ENCODE measurements around the gene ABHD2. TPM values are rescaled to one million over a fixed set of nuclear protein-coding genes. Genes with fewer than 3 reads are reported as not detected.

The ABHD2 gene
- total RNA-seq, 1 donor from 2014 or later: 49.1 TPM

- peak; percentile 78 for ATAC-seq
These were observed 79.3 kb downstream of the ABHD2 start for GRCh38 chr15:89167267-89168176.

- ATAC-seq: peak; percentile 49
These were observed 80.1 kb downstream of the ABHD2 start for GRCh38 chr15:89168316-89168833.

- no peak for ATAC-seq
These were observed 82.1 kb downstream of the ABHD2 start for GRCh38 chr15:89170364-89170763.

GRCh38 chr15:89171136-89172072, 83.1 kb downstream of the ABHD2 start:
- ATAC-seq: no peak

GRCh38 chr15:89172921-89173320, 84.7 kb downstream of the ABHD2 start:
- no peak for ATAC-seq

GRCh38 chr15:89174476-89174875, 86.2 kb downstream of the ABHD2 start:
- no peak for ATAC-seq

GRCh38 chr15:89175617-89176191, 87.4 kb downstream of the ABHD2 start:
- no peak for ATAC-seq

GRCh38 chr15:89177116-89177515, 88.9 kb downstream of the ABHD2 start:
- no peak for ATAC-seq

- peak; percentile 46 for ATAC-seq
These were observed 89.5 kb downstream of the ABHD2 start for GRCh38 chr15:89177633-89178306.

- ATAC-seq: no peak
These were observed 90.2 kb downstream of the ABHD2 start for GRCh38 chr15:89178307-89178977.

- ATAC-seq: no peak
These were observed 92.0 kb downstream of the ABHD2 start for GRCh38 chr15:89179966-89180875.

- peak; percentile 8 for ATAC-seq
These were observed 96.1 kb downstream of the ABHD2 start for GRCh38 chr15:89184357-89184756.

GRCh38 chr15:89184886-89185526, 96.8 kb downstream of the ABHD2 start:
- no peak for ATAC-seq

GRCh38 chr15:89186803-89187202, 98.5 kb downstream of the ABHD2 start:
- no peak for ATAC-seq

GRCh38 chr15:89187301-89187985, 99.2 kb downstream of the ABHD2 start:
- no peak for ATAC-seq

GRCh38 chr15:89187986-89188514, 99.8 kb downstream of the ABHD2 start:
- no peak for ATAC-seq

GRCh38 chr15:89192136-89192535, 103.9 kb downstream of the ABHD2 start:
- ATAC-seq: no peak

- ATAC-seq: no peak
These were observed 104.5 kb downstream of the ABHD2 start for GRCh38 chr15:89192766-89193165.

- no peak for ATAC-seq
These were observed 106.4 kb downstream of the ABHD2 start for GRCh38 chr15:89194608-89195007.
